SK-N-MC (cell line): ENCODE measurements around the gene MAST2.

Experiments
- DNase-seq: peaks from one replicate; pipeline ENCODE4 v3.0.0-alpha.2; 2011; ENCODE audit warnings: low read depth, low spot score
- H3K27ac ChIP-seq: fragments of 200-600 bp; sonication (generic); 2 replicates; pipeline ENCODE4 v1.5.1; 2016; ENCODE audit warnings: mixed run types
- H3K36me3 ChIP-seq: fragments of 200-600 bp; sonication (generic); 2 replicates; pipeline ENCODE4 v1.6.1; 2017; ENCODE audit warnings: antibody characterized with exemption, low read length, mixed read lengths; ENCODE audit not compliant: insufficient read depth
- H3K4me3 ChIP-seq: fragments of 200-600 bp; sonication (generic); 2 replicates; pipeline ENCODE4 v1.5.1; 2016
- H3K9ac ChIP-seq: fragments of 200-600 bp; sonication (generic); 2 replicates; pipeline ENCODE4 v1.8.0; 2017; ENCODE audit warnings: mixed run types, mixed read lengths; ENCODE audit not compliant: insufficient read length
- H3K9me3 ChIP-seq: fragments of 200-600 bp; sonication (generic); 2 replicates; pipeline ENCODE4 v1.6.1; 2017; ENCODE audit warnings: low read depth, mild to moderate bottlenecking, antibody characterized with exemption, low read length, moderate library complexity, mixed read lengths
- EZH2 ChIP-seq: fragments of 200-600 bp; sonication (generic); IDR thresholded peaks from one replicate; pipeline ENCODE4 v1.6.1; 2017; ENCODE audit warnings: antibody characterized with exemption
- FOXP2 ChIP-seq: optimal IDR thresholded peaks from 2 replicates; pipeline ENCODE3; 2011; ENCODE audit warnings: mild to moderate bottlenecking, moderate library complexity; ENCODE audit not compliant: insufficient read depth; ENCODE audit errors: extremely low read length, control extremely low read depth
- POLR2AphosphoS5 ChIP-seq: IDR thresholded peaks from 2 replicates; pipeline ENCODE4 v1.6.1; 2012; ENCODE audit warnings: mild to moderate bottlenecking, low read depth, low read length, borderline replicate concordance

MAST2 gene

DNA sequence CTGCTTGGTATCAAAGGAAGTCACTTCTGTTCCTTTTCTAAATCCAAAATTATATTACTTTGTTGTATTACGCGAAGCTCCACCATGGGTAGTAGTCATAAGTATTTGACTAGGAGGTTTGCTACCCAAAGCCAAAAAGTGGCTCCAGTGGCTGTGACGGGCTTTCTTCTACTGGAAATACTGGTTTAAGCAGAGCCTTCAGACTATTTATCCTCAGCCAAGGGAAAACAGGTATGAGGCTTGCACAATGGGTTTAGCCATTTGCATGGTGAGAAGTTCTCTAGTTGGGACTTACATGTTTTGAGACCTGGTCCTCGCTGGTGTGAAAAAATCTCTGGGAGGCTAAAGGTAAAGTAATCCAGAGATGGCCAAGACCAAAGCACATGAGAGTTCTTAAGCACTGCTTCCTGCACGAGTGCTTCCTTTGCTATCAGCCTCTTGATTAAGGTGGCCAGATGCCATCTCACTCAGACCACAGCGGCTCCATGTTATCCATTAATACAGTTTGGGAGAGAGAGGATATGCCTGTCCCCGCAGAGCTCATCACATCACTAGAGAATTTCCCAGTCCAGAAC lies 207.8 kb downstream of the MAST2 start:
- Histone ChIP-seq H3K9ac (no peak overlapping the region), H3K4me3 (no peak overlapping the region), H3K27ac (no peak overlapping the region), H3K36me3 (peaks cover 21% of the 10 kb centered on the region; the same call in 1 of the 2 replicates), H3K9me3 (no peaks in the 10 kb centered on the region)
- no peak for DNase-seq
- TF ChIP-seq FOXP2 (no peak), POLR2AphosphoS5 (no peak), EZH2 (no peak)

DNA sequence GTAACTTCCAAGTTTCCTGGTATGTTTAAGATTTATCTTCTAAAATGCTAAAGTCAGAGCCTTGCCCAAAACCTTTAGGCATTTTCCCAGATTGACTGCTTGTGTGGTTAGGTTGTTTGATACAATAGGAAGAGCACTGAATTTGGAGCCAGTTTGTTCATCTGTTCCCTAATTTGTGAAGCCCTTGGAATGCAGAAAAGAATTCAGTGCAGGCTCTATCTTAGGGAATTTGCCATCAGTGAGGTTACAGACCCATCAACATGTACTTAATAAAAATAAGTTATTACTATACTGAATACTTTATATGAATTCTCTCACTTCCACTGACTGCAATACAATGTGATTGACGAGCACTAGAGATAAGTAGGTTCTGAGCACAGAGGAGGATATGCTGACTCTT lies 208.8 kb downstream of the MAST2 start:
- TF ChIP-seq FOXP2: no peak
- TF ChIP-seq EZH2: no peak
- TF ChIP-seq POLR2AphosphoS5: no peak

DNA sequence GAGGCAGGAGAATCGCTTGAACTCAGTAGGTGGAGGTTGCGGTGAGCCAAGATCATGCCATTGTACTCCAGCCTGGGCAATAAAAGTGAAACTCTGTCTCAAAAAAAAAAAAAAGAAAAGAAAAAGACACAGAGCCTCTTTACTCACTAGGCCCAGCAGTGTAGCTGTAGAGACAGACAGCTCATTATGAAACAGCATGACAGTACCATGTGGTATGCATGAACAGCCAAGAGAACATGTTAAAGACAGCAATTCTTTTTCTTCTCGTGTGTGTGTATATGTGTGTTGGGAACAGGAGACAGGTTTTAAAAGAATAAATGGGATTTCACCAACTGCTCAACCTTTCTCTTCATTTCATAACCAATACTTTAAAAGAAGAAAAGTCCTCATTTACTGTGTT lies 210.2 kb downstream of the MAST2 start:
- Histone ChIP-seq H3K4me3 (no peak overlapping the region), H3K36me3 (peaks cover 9% of the 10 kb centered on the region; the same call in 1 of the 2 replicates), H3K27ac (no peak overlapping the region), H3K9me3 (no peaks in the 10 kb centered on the region), H3K9ac (no peak overlapping the region)
- TF ChIP-seq POLR2AphosphoS5 (no peak), FOXP2 (no peak), EZH2 (no peak)
- DNase-seq: no peak

More for the DNA sequence above, 208.8 kb downstream of the MAST2 start:
- Histone ChIP-seq H3K36me3 (peaks cover 13% of the 10 kb centered on the region; the same call in 1 of the 2 replicates), H3K9me3 (no peaks in the 10 kb centered on the region), H3K4me3 (no peak overlapping the region), H3K9ac (no peak overlapping the region), H3K27ac (no peak overlapping the region)
- DNase-seq: no peak

DNA sequence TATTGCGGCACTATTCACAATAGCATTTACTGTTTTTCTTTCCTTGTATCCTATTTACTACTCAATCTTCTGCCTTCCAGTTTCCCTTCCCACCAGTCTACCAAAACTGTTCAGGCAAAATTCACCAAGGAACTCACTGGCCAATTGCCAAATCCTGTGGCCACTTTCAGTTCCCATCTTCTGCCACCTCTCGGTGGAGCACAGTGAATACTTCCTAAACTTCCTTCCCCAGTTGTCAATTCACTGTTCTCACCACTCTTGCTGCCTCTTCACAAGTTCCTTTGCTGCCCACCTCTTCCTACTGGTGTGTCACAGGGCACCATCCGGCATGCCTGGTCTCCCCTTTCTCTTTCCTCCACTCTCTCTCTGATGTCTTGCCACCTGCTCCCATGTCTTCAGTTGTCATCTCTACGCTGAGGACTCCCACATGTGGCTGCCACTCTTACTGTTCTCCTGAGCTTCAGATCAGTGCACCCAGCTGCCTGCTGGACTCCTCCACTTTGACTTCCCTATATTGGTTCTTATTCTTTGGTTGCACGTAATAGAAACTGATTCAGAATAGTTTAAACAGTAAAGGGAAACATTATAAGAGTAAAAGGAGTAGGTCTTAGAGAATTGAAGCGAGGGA lies 214.6 kb downstream of the MAST2 start:
- DNase-seq: no peak
- H3K36me3 ChIP-seq: peaks cover 8% of the 10 kb centered on the region; the same call in 1 of the 2 replicates
- no peak for TF ChIP-seq EZH2

DNA sequence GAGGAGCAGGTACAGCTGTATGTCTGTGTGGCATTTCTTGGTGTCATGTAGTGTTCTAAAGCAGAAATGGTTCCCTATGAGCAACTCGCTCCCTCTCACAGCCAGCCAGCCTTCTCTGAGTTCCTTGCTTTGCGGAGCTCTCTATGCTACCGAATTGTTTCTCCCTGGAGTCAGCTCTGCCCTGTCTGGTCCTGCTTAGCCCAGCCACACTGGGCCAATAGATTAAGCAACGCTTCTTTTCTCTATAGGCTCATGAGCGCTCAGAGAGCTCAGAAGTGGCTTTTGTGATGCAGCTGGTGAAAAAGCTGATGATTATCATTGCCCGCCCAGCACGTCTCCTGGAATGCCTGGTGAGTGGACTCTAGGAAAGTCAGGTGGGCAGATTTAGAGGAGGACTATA lies 215.9 kb downstream of the MAST2 start:
- Histone ChIP-seq H3K9me3 (no peaks in the 10 kb centered on the region), H3K9ac (no peak overlapping the region), H3K27ac (no peak overlapping the region), H3K36me3 (peaks cover 16% of the 10 kb centered on the region; the same call in 1 of the 2 replicates), H3K4me3 (no peak overlapping the region)
- no peak for TF ChIP-seq EZH2
- TF ChIP-seq POLR2AphosphoS5: no peak
- no peak for TF ChIP-seq FOXP2
- DNase-seq: no peak

More for the DNA sequence above, 214.6 kb downstream of the MAST2 start:
- no peak overlapping the region for H3K4me3 ChIP-seq
- no peaks in the 10 kb centered on the region for H3K9me3 ChIP-seq
- H3K9ac ChIP-seq: no peak overlapping the region
- H3K27ac ChIP-seq: no peak overlapping the region

DNA sequence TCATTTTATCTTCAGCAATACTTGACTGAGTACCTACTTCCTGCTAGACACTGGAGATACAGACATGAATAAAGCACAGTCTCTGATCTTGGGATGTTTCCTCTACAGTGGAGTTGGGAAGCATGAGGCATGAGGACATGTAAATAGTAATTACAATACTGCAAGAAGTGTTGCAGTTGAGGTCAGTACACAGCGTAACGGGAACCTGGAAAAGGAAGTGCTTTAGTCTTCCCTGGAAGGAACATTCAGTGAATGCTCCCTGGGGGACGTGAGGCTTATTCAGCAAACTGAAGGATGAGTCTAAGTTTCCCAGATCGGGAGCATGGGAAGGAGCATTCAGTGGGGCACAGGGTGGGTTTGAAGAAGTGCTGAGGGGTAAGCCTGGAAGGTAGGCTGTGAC lies 216.6 kb downstream of the MAST2 start:
- TF ChIP-seq POLR2AphosphoS5 (no peak), EZH2 (no peak), FOXP2 (no peak)
- no peak overlapping the region for H3K27ac ChIP-seq
- peaks cover 16% of the 10 kb centered on the region; the same call in 1 of the 2 replicates for H3K36me3 ChIP-seq
- no peak for DNase-seq
- no peaks in the 10 kb centered on the region for H3K9me3 ChIP-seq
- H3K4me3 ChIP-seq: no peak overlapping the region
- H3K9ac ChIP-seq: no peak overlapping the region

DNA sequence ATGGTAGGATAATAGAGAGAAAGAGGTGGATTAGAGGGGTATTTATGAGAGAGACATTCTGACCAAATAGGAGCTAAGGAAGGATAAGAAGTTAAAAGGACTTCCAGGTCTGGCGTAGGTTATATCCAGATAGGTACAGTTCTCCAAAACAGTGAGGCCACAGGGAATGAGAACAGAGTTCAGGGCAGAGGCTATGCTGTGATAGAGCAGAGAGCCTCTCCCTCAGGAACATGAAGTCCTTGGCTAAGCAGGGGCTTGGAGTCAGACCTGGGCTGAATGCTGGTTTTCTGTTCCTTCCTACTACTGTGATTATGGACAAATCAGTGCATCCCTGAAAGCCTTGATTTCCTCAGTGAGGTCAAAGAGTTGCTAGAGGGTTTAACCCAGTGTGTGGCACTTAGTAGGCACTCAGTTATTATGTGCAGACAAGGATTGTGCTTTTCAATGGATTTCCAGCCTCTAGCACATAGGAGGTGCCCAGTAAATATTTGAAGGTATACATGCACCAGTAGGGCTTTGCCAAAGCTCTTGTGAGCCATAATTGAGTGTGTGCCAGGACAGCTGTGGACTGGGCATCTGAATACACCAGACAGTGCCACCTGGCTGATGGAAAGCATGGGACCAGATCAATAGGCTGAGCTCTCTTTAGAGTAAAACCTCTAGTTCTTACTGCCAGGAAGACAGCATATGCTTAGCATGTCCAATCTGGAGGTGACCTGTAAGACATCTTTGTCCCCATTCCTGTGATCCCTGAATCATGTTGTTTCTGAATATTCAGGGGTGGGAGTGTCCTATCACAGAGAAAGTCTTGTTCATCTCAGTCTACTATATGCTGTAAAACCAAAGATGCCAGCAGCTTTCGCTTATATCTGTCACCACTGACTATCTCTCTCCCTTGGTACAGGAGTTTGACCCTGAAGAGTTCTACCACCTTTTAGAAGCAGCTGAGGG lies 217.9 kb downstream of the MAST2 start:
- H3K4me3 ChIP-seq: no peak overlapping the region
- no peak overlapping the region for H3K9ac ChIP-seq
- no peak overlapping the region for H3K27ac ChIP-seq
- TF ChIP-seq EZH2: no peak
- TF ChIP-seq FOXP2: no peak
- no peak for TF ChIP-seq POLR2AphosphoS5
- no peak for DNase-seq
- peaks cover 16% of the 10 kb centered on the region; the same call in 1 of the 2 replicates for H3K36me3 ChIP-seq
- H3K9me3 ChIP-seq: no peaks in the 10 kb centered on the region

DNA sequence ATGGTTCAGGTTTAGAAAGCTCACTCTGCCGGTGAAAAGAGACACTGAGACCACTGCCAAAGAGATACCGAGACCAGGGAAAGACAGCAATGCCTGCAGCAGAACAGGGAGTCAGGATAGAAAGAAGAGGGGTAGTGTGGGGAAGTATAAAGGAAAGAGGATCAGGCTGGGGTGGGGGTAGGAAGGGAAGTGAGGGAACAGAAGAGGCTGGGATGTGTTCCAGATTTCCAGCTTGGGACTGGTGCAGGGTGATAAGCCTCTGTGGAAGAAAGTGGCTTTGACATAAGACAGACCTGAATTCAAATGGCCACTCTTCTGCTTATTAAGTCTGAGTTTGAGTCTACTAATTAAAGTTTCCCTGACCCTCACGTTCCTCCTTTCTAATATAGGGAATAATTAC lies 223.1 kb downstream of the MAST2 start:
- Histone ChIP-seq H3K36me3 (peaks cover 16% of the 10 kb centered on the region; the same call in 1 of the 2 replicates), H3K9ac (no peak overlapping the region), H3K9me3 (no peaks in the 10 kb centered on the region), H3K4me3 (no peak overlapping the region), H3K27ac (no peak overlapping the region)
- DNase-seq: no peak
- TF ChIP-seq POLR2AphosphoS5 (no peak), FOXP2 (no peak), EZH2 (no peak)
